Activated naive CD8-positive, alpha-beta T cell treated with anti-CD3 and anti-CD28 coated beads, Interleukin-2, amount 50 U/mL, for 24 hours (primary cell): ENCODE results near the gene WDCP.
A peak's percentile ranks its signal among the peaks of the same experiment; 100 is the strongest.

Source experiments
- ATAC-seq: fragments of 150-1000 bp; cut with Tn5 transposase; one replicate; pipeline ENCODE4 v1.10.0; 2021
- DNase-seq: peaks from one replicate; pipeline ENCODE4 v3.0.0; 2021
- H3K27ac Mint-ChIP-seq: one replicate; pipeline ENCODE4 v1.8.0; 2021; ENCODE audit warnings: mild to moderate bottlenecking, mixed read lengths
- H3K27me3 Mint-ChIP-seq: one replicate; pipeline ENCODE4 v1.8.0; 2021; ENCODE audit warnings: mixed read lengths
- H3K36me3 Mint-ChIP-seq: one replicate; pipeline ENCODE4 v1.8.0; 2021; ENCODE audit warnings: low read depth, mixed read lengths
- H3K4me1 Mint-ChIP-seq: one replicate; pipeline ENCODE4 v1.8.0; 2021; ENCODE audit warnings: mixed read lengths
- H3K4me3 Mint-ChIP-seq: one replicate; pipeline ENCODE4 v1.8.0; 2021; ENCODE audit warnings: mild to moderate bottlenecking, moderate library complexity, mixed read lengths
- H3K9me3 Mint-ChIP-seq: one replicate; pipeline ENCODE4 v1.8.0; 2021; ENCODE audit warnings: mixed read lengths

Gene WDCP

GRCh38 chr2:24076849-24077534 is 29.8 kb upstream of the WDCP start:
- Mint-ChIP-seq H3K36me3 (peaks cover 15% of the 10 kb centered on the region), H3K9me3 (no peaks in the 10 kb centered on the region), H3K27ac (peak overlapping the region; percentile 95), H3K4me1 (peaks cover 40% of the 10 kb centered on the region), H3K4me3 (peak overlapping the region; percentile 99), H3K27me3 (no peaks in the 10 kb centered on the region)
- DNase-seq (peak; percentile 19), ATAC-seq (peak; percentile 7)

GRCh38 chr2:24075915-24076848 is 29.0 kb upstream of the WDCP start, which contains the start of gene SF3B6:
TSS of gene SF3B6 (minus strand) at chr2:24076326. CDS start at chr2:24076229, 97 bp downstream.
- Mint-ChIP-seq H3K27me3 (no peaks in the 10 kb centered on the region), H3K4me3 (peak within 1 kb of the TSS; percentile 99), H3K36me3 (peaks cover 15% of the 10 kb centered on the region), H3K27ac (peak within 1 kb of the TSS; percentile 95), H3K4me1 (peaks cover 40% of the 10 kb centered on the region), H3K9me3 (no peaks in the 10 kb centered on the region)
- ATAC-seq, result peak; percentile 97
- peak; percentile 99 for DNase-seq

GRCh38 chr2:24075259-24075658 is 28.1 kb upstream of the WDCP start:
- Mint-ChIP-seq H3K9me3 (no peaks in the 10 kb centered on the region), H3K36me3 (peaks cover 15% of the 10 kb centered on the region), H3K27me3 (no peaks in the 10 kb centered on the region), H3K27ac (peak overlapping the region; percentile 95), H3K4me3 (peak overlapping the region; percentile 99), H3K4me1 (peaks cover 40% of the 10 kb centered on the region)
- no peak for ATAC-seq
- no peak for DNase-seq

GRCh38 chr2:24073816-24074215 is 26.6 kb upstream of the WDCP start:
- Mint-ChIP-seq H3K27me3 (no peaks in the 10 kb centered on the region), H3K36me3 (peaks cover 22% of the 10 kb centered on the region), H3K9me3 (no peaks in the 10 kb centered on the region), H3K4me3 (peak overlapping the region; percentile 44), H3K27ac (peak overlapping the region; percentile 73), H3K4me1 (peaks cover 40% of the 10 kb centered on the region)
- ATAC-seq (no peak), DNase-seq (no peak)

- Mint-ChIP-seq H3K9me3 (no peaks in the 10 kb centered on the region), H3K36me3 (peaks cover 27% of the 10 kb centered on the region), H3K27ac (no peak overlapping the region), H3K27me3 (no peaks in the 10 kb centered on the region), H3K4me3 (no peak overlapping the region), H3K4me1 (peaks cover 32% of the 10 kb centered on the region)
- no peak for DNase-seq
- ATAC-seq, result no peak
These were observed 25.1 kb upstream of the WDCP start for GRCh38 chr2:24072259-24072658.

GRCh38 chr2:24065341-24065740 is 18.1 kb upstream of the WDCP start:
- H3K9me3 Mint-ChIP-seq, result no peaks in the 10 kb centered on the region

GRCh38 chr2:24058564-24059271 is 11.5 kb upstream of the WDCP start:
- no peaks in the 10 kb centered on the region for H3K27me3 Mint-ChIP-seq
- ATAC-seq, result no peak
- H3K36me3 Mint-ChIP-seq, result no peaks in the 10 kb centered on the region
- no peaks in the 10 kb centered on the region for H3K4me1 Mint-ChIP-seq
- H3K4me3 Mint-ChIP-seq, result no peak overlapping the region
- DNase-seq, result no peak
- H3K27ac Mint-ChIP-seq, result no peak overlapping the region
- no peaks in the 10 kb centered on the region for H3K9me3 Mint-ChIP-seq

More at GRCh38 chr2:24065341-24065740, 18.1 kb upstream of the WDCP start:
- Mint-ChIP-seq H3K4me3 (no peak overlapping the region), H3K27ac (no peak overlapping the region), H3K36me3 (peaks cover 12% of the 10 kb centered on the region), H3K27me3 (no peaks in the 10 kb centered on the region), H3K4me1 (peaks cover 6% of the 10 kb centered on the region)
- no peak for ATAC-seq
- DNase-seq, result no peak

GRCh38 chr2:24055750-24056149 is 8.6 kb upstream of the WDCP start:
- no peak for ATAC-seq
- no peak for DNase-seq
- H3K4me1 Mint-ChIP-seq, result no peaks in the 10 kb centered on the region
- H3K27me3 Mint-ChIP-seq, result peaks cover 3% of the 10 kb centered on the region
- H3K9me3 Mint-ChIP-seq, result no peaks in the 10 kb centered on the region
- no peak overlapping the region for H3K27ac Mint-ChIP-seq
- no peaks in the 10 kb centered on the region for H3K36me3 Mint-ChIP-seq
- H3K4me3 Mint-ChIP-seq, result no peak overlapping the region

GRCh38 chr2:24054366-24055010 is 7.3 kb upstream of the WDCP start:
- H3K27ac Mint-ChIP-seq, result no peak overlapping the region
- H3K36me3 Mint-ChIP-seq, result no peaks in the 10 kb centered on the region
- no peak overlapping the region for H3K4me3 Mint-ChIP-seq
- DNase-seq (no peak), ATAC-seq (no peak)
- H3K4me1 Mint-ChIP-seq, result no peaks in the 10 kb centered on the region
- peaks cover 3% of the 10 kb centered on the region for H3K27me3 Mint-ChIP-seq
- no peaks in the 10 kb centered on the region for H3K9me3 Mint-ChIP-seq

- no peaks in the 10 kb centered on the region for H3K36me3 Mint-ChIP-seq
- peaks cover 8% of the 10 kb centered on the region for H3K27me3 Mint-ChIP-seq
- no peaks in the 10 kb centered on the region for H3K9me3 Mint-ChIP-seq
- peaks cover 6% of the 10 kb centered on the region for H3K4me1 Mint-ChIP-seq
- H3K27ac Mint-ChIP-seq, result no peak overlapping the region
- ATAC-seq, result no peak
- H3K4me3 Mint-ChIP-seq, result no peak overlapping the region
- no peak for DNase-seq
These were observed 5.8 kb upstream of the WDCP start for GRCh38 chr2:24052951-24053350.

GRCh38 chr2:24051833-24052232 is 4.6 kb upstream of the WDCP start:
- ATAC-seq, result no peak
- peaks cover 14% of the 10 kb centered on the region for H3K27me3 Mint-ChIP-seq

GRCh38 chr2:24050041-24050979 is 3.1 kb upstream of the WDCP start:
- H3K36me3 Mint-ChIP-seq, result no peaks in the 10 kb centered on the region
- DNase-seq, result peak; percentile 31

More at GRCh38 chr2:24051833-24052232, 4.6 kb upstream of the WDCP start:
- H3K36me3 Mint-ChIP-seq, result no peaks in the 10 kb centered on the region
- H3K9me3 Mint-ChIP-seq, result no peaks in the 10 kb centered on the region
- H3K4me1 Mint-ChIP-seq, result peaks cover 12% of the 10 kb centered on the region
- H3K27ac Mint-ChIP-seq, result no peak overlapping the region
- no peak overlapping the region for H3K4me3 Mint-ChIP-seq
- no peak for DNase-seq

GRCh38 chr2:24049485-24050021 is 2.4 kb upstream of the WDCP start, which contains the start of gene FKBP1B:
TSS of gene FKBP1B (plus strand) at chr2:24049741. CDS start at chr2:24049850, 109 bp downstream.
- ATAC-seq (peak; percentile 35), DNase-seq (peak; percentile 73)
- H3K27me3 Mint-ChIP-seq, result peaks cover 14% of the 10 kb centered on the region
- no peak within 1 kb of the TSS for H3K4me3 Mint-ChIP-seq
- H3K27ac Mint-ChIP-seq, result no peak within 1 kb of the TSS
- H3K36me3 Mint-ChIP-seq, result peaks cover 3% of the 10 kb centered on the region
- no peaks in the 10 kb centered on the region for H3K9me3 Mint-ChIP-seq
- peaks cover 23% of the 10 kb centered on the region for H3K4me1 Mint-ChIP-seq

More at GRCh38 chr2:24050041-24050979, 3.1 kb upstream of the WDCP start:
- Mint-ChIP-seq H3K9me3 (no peaks in the 10 kb centered on the region), H3K27ac (no peak overlapping the region), H3K27me3 (peaks cover 14% of the 10 kb centered on the region), H3K4me1 (peaks cover 20% of the 10 kb centered on the region), H3K4me3 (no peak overlapping the region)
- no peak for ATAC-seq
